HepG2 (cell line): ENCODE data around the gene FUCA2. TPM values are rescaled to one million over a fixed set of nuclear protein-coding genes. Genes with fewer than 3 reads are reported as not detected.

Experiments
- BRCA1 ChIP-seq: sonication (generic); formaldehyde crosslinking; IDR thresholded peaks from 2 replicates; pipeline ENCODE4 v1.4.0; 2020; ENCODE audit warnings: missing genetic modification reagents
- DR1 ChIP-seq: sonication (generic); formaldehyde crosslinking; IDR thresholded peaks from 2 replicates; pipeline ENCODE4 v1.8.0; 2021; ENCODE audit warnings: mild to moderate bottlenecking, missing genetic modification reagents, inconsistent platforms
- FOXA1 ChIP-seq, 2 experiments: fragments of 450-650 bp in 1 of 2; sonication (generic) in 1 of 2; formaldehyde crosslinking in 1 of 2; IDR thresholded peaks; 2 replicates each; pipeline versions ENCODE4 v1.4.0 to v1.6.1; 2016 to 2020; ENCODE audit warnings: missing genetic modification reagents in 1 of 2
- FOXM1 ChIP-seq: sonication (generic); formaldehyde crosslinking; IDR thresholded peaks from 2 replicates; pipeline ENCODE4 v1.5.0; 2020; ENCODE audit warnings: missing genetic modification reagents
- KAT7 ChIP-seq: IDR thresholded peaks from 2 replicates; pipeline ENCODE4 v1.6.1; 2018; ENCODE audit warnings: borderline replicate concordance, missing compliant biosample characterization
- KAT8 ChIP-seq: IDR thresholded peaks from 2 replicates; pipeline ENCODE4 v1.6.1; 2016; ENCODE audit warnings: missing genetic modification reagents, missing compliant biosample characterization
- KLF15 ChIP-seq: sonication (generic); formaldehyde crosslinking; IDR thresholded peaks from 2 replicates; pipeline ENCODE4 v1.8.1; 2023; ENCODE audit warnings: borderline replicate concordance, mild to moderate bottlenecking, inconsistent platforms, missing genetic modification reagents, mixed read lengths
- MTF1 ChIP-seq: sonication (generic); formaldehyde crosslinking; IDR thresholded peaks from 2 replicates; pipeline ENCODE4 v1.5.0; 2020; ENCODE audit warnings: missing genetic modification reagents
- NFIB ChIP-seq: sonication (generic); formaldehyde crosslinking; IDR thresholded peaks from 2 replicates; pipeline ENCODE4 v1.9.0; 2021; ENCODE audit warnings: missing genetic modification reagents, mild to moderate bottlenecking, borderline replicate concordance
- ONECUT2 ChIP-seq: sonication (generic); formaldehyde crosslinking; IDR thresholded peaks from 2 replicates; pipeline ENCODE4 v1.4.0; 2020; ENCODE audit warnings: missing genetic modification reagents
- PHF8 ChIP-seq: sonication (generic); formaldehyde crosslinking; IDR thresholded peaks from 2 replicates; pipeline ENCODE4 v1.5.0; 2020; ENCODE audit warnings: missing genetic modification reagents
- PPARG ChIP-seq: conservative IDR thresholded peaks from 2 replicates; pipeline ENCODE4 v1.6.1; 2016; ENCODE audit warnings: missing biosample characterization, missing genetic modification reagents
- SRY ChIP-seq: sonication (generic); formaldehyde crosslinking; IDR thresholded peaks from 2 replicates; pipeline ENCODE4 v1.8.0; 2022; ENCODE audit warnings: mild to moderate bottlenecking, missing genetic modification reagents
- SUZ12 ChIP-seq: fragments of 150-350 bp; IDR thresholded peaks from 2 replicates; pipeline ENCODE4 v1.6.1; 2014; ENCODE audit warnings: low read depth, low read length
- ZIK1 ChIP-seq: sonication (generic); formaldehyde crosslinking; IDR thresholded peaks from 2 replicates; pipeline ENCODE4 v1.5.0; 2020; ENCODE audit warnings: mild to moderate bottlenecking, low read depth, missing genetic modification reagents, borderline replicate concordance
- ZNF225 ChIP-seq: sonication (generic); formaldehyde crosslinking; IDR thresholded peaks from 2 replicates; pipeline ENCODE4 v1.4.0; 2020; ENCODE audit warnings: mild to moderate bottlenecking, missing genetic modification reagents
- ZNF430 ChIP-seq: sonication (generic); formaldehyde crosslinking; IDR thresholded peaks from 2 replicates; pipeline ENCODE4 v1.9.0; 2021; ENCODE audit warnings: mild to moderate bottlenecking, missing genetic modification reagents
- ZNF446 ChIP-seq: sonication (generic); formaldehyde crosslinking; IDR thresholded peaks from 2 replicates; pipeline ENCODE4 v1.5.0; 2020; ENCODE audit warnings: mild to moderate bottlenecking, missing genetic modification reagents
- ZNF557 ChIP-seq: sonication (generic); formaldehyde crosslinking; IDR thresholded peaks from 2 replicates; pipeline ENCODE4 v1.4.0; 2020; ENCODE audit warnings: missing genetic modification reagents
- ZNF598 ChIP-seq: sonication (generic); formaldehyde crosslinking; IDR thresholded peaks from 2 replicates; pipeline ENCODE4 v1.5.1; 2020; ENCODE audit warnings: mild to moderate bottlenecking, missing genetic modification reagents, borderline replicate concordance
- ZNF605 ChIP-seq: sonication (generic); formaldehyde crosslinking; IDR thresholded peaks from 2 replicates; pipeline ENCODE4 v1.8.0; 2022; ENCODE audit warnings: mild to moderate bottlenecking, missing genetic modification reagents
- ZNF709 ChIP-seq: sonication (generic); formaldehyde crosslinking; IDR thresholded peaks from 2 replicates; pipeline ENCODE4 v1.5.0; 2020; ENCODE audit warnings: mild to moderate bottlenecking, missing genetic modification reagents
- ZNF773 ChIP-seq: sonication (generic); formaldehyde crosslinking; IDR thresholded peaks from 2 replicates; pipeline ENCODE4 v1.4.0; 2020; ENCODE audit warnings: missing genetic modification reagents, borderline replicate concordance
- ZNF780A ChIP-seq: sonication (generic); formaldehyde crosslinking; IDR thresholded peaks from 2 replicates; pipeline ENCODE4 v1.8.0; 2022; ENCODE audit warnings: mild to moderate bottlenecking, missing genetic modification reagents, moderate library complexity
- ZNF891 ChIP-seq: sonication (generic); formaldehyde crosslinking; IDR thresholded peaks from 2 replicates; pipeline ENCODE4 v1.5.0; 2020; ENCODE audit warnings: mild to moderate bottlenecking, missing genetic modification reagents
- polyA plus RNA-seq, 8 experiments: library from polyadenylated mRNA; depleted of rRNA in 3 of 8; stranded (reverse) in 7 of 8; unstranded in 1 of 8; fragments of >200 nt; fragmentation: Illumina TruSeq in 4 of 8; extraction: Trizol in 4 of 8; gene quantifications; 2 replicates each; pipeline versions ENCODE4 v1.2.1 to v1.2.3, GENCODE V29; 2011 to 2016; ENCODE audit warnings: low read depth in 4 of 8, missing spikeins in 1 of 8, mixed read lengths in 1 of 8; ENCODE audit not compliant: insufficient read depth in 1 of 8
- total RNA-seq, 5 experiments: library from RNA; depleted of rRNA; stranded (reverse); fragments of >200 nt; fragmentation: Illumina TruSeq; extraction: Trizol; gene quantifications; 2 replicates each; pipeline ENCODE4 v1.2.3, GENCODE V29; 2016; ENCODE audit warnings: low read depth in 1 of 5
- TF ChIP-seq, protein P1 (sequence below): sonication (generic); formaldehyde crosslinking; IDR thresholded peaks from 2 replicates; pipeline ENCODE4 v1.9.0; 2022; ENCODE audit warnings: low read depth, missing genetic modification reagents
- TF ChIP-seq, protein P2 (sequence below): sonication (generic); formaldehyde crosslinking; IDR thresholded peaks from 2 replicates; pipeline ENCODE4 v1.8.0; 2022; ENCODE audit warnings: low read depth, missing genetic modification reagents
- TF ChIP-seq, protein P3 (sequence below): IDR thresholded peaks from 2 replicates; pipeline ENCODE4 v1.6.1; 2016; ENCODE audit warnings: mild to moderate bottlenecking
- TF ChIP-seq, protein P4 (sequence below): sonication (generic); formaldehyde crosslinking; IDR thresholded peaks from 2 replicates; pipeline ENCODE4 v1.8.0; 2023; ENCODE audit warnings: mild to moderate bottlenecking, missing genetic modification reagents

Gene FUCA2
- total and polyA plus RNA-seq, 2 of the 13 experiments (the other 11 are each of a cell fraction or from before 2014, with no cell fraction given) = 87.4 to 144 TPM

DNA sequence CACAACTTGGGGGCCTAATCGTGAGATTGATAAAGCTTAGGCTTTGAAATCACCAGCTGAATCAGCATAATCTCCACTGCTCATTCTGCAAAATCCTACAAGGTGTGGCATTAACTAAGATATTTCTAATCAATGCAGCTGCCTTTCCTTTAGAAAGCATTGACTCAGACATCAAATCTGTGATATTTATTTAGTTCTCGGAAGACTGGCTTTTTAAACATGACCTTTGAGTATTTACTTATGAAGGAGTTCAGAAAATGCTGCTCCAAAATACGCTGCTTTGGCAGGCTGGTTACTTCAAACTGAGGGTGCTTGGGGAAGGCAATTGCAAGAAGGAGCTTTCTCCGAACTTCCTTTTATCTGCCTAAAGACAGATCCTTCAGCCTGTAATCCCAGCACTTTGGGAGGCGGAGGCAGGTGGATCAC is 23.7 kb upstream of the FUCA2 start (continued):
- no peak for TF ChIP-seq ZNF557 (CRISPR knock-in tag)
- TF ChIP-seq, protein P1, sequence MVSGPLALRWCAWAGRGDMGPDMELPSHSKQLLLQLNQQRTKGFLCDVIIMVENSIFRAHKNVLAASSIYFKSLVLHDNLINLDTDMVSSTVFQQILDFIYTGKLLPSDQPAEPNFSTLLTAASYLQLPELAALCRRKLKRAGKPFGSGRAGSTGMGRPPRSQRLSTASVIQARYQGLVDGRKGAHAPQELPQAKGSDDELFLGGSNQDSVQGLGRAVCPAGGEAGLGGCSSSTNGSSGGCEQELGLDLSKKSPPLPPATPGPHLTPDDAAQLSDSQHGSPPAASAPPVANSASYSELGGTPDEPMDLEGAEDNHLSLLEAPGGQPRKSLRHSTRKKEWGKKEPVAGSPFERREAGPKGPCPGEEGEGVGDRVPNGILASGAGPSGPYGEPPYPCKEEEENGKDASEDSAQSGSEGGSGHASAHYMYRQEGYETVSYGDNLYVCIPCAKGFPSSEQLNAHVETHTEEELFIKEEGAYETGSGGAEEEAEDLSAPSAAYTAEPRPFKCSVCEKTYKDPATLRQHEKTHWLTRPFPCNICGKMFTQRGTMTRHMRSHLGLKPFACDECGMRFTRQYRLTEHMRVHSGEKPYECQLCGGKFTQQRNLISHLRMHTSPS (CRISPR knock-in tag) = no peak
- no peak for TF ChIP-seq ZNF709
- no peak for TF ChIP-seq FOXM1 (CRISPR knock-in tag)
- no peak for TF ChIP-seq ZNF430 (CRISPR knock-in tag)
- TF ChIP-seq PHF8 (CRISPR knock-in tag) = no peak
- no peak for TF ChIP-seq BRCA1 (CRISPR knock-in tag)
- no peak for TF ChIP-seq ZNF780A
- no peak for TF ChIP-seq ZNF225 (CRISPR knock-in tag)
- TF ChIP-seq ZNF891 (CRISPR knock-in tag) = no peak
- TF ChIP-seq NFIB (CRISPR knock-in tag) = no peak
- no peak for TF ChIP-seq ZNF773 (CRISPR knock-in tag)
- TF ChIP-seq DR1 (CRISPR knock-in tag) = no peak
- no peak for TF ChIP-seq ZIK1 (CRISPR knock-in tag)
- TF ChIP-seq KLF15 = no peak
- TF ChIP-seq, protein P2, sequence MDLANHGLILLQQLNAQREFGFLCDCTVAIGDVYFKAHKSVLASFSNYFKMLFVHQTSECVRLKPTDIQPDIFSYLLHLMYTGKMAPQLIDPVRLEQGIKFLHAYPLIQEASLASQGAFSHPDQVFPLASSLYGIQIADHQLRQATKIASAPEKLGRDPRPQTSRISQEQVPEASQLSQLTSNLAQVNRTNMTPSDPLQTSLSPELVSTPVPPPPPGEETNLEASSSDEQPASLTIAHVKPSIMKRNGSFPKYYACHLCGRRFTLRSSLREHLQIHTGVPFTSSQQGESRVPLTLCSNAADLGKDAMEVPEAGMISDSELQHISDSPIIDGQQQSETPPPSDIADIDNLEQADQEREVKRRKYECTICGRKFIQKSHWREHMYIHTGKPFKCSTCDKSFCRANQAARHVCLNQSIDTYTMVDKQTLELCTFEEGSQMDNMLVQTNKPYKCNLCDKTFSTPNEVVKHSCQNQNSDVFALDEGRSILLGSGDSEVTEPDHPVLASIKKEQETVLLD (CRISPR knock-in tag) = no peak
- TF ChIP-seq KAT7 (CRISPR knock-in tag) = no peak
- 0 out of 2 replicates have a peak, but pooled peaks have one; percentile 16 for TF ChIP-seq KAT8
- peak; percentile 55; the same call in 1 of the 2 replicates for TF ChIP-seq ONECUT2 (CRISPR knock-in tag)
- TF ChIP-seq, protein P3, sequence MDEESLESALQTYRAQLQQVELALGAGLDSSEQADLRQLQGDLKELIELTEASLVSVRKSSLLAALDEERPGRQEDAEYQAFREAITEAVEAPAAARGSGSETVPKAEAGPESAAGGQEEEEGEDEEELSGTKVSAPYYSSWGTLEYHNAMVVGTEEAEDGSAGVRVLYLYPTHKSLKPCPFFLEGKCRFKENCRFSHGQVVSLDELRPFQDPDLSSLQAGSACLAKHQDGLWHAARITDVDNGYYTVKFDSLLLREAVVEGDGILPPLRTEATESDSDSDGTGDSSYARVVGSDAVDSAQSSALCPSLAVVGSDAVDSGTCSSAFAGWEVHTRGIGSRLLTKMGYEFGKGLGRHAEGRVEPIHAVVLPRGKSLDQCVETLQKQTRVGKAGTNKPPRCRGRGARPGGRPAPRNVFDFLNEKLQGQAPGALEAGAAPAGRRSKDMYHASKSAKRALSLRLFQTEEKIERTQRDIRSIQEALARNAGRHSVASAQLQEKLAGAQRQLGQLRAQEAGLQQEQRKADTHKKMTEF (CRISPR knock-in tag) = 0 out of 2 replicates have a peak, but pooled peaks have one; percentile 46
- peak; percentile 54; the same call in 1 of the 2 replicates for TF ChIP-seq PPARG (CRISPR knock-in tag)
- no peak for TF ChIP-seq SUZ12
- TF ChIP-seq MTF1 (CRISPR knock-in tag) = no peak
- no peak for TF ChIP-seq ZNF598 (CRISPR knock-in tag)
- no peak for TF ChIP-seq ZNF446 (CRISPR knock-in tag)
- TF ChIP-seq SRY (CRISPR knock-in tag) = no peak
- TF ChIP-seq FOXA1 (IDR thresholded peaks at IDR 0.05) = peak; percentile 73
- peak; percentile 73 for TF ChIP-seq FOXA1 (CRISPR knock-in tag; IDR thresholded peaks at IDR 0.05)
- TF ChIP-seq, protein P4, sequence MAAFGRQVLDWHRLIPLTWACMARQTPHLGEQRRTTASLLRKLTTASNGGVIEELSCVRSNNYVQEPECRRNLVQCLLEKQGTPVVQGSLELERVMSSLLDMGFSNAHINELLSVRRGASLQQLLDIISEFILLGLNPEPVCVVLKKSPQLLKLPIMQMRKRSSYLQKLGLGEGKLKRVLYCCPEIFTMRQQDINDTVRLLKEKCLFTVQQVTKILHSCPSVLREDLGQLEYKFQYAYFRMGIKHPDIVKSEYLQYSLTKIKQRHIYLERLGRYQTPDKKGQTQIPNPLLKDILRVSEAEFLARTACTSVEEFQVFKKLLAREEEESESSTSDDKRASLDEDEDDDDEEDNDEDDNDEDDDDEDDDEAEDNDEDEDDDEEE (CRISPR knock-in tag) = no peak
- peak; percentile 70; the same call in 1 of the 2 replicates for TF ChIP-seq ZNF605 (CRISPR knock-in tag)
